Lower leg skin (tissue), 3 donors: Measurements from ENCODE around the gene CEP295NL.

Source experiments
- CTCF ChIP-seq, 3 donors: fragments of 450-650 bp; IDR thresholded peaks; one replicate each; pipeline ENCODE4 v1.5.1; 2016; ENCODE audit warnings: antibody characterized with exemption in 3 of 3, mild to moderate bottlenecking in 3 of 3, moderate library complexity in 2 of 3
- POLR2A ChIP-seq, 2 donors: fragments of 450-650 bp; IDR thresholded peaks; one replicate each; pipeline ENCODE4 v1.6.1; 2016 to 2017; ENCODE audit warnings: antibody characterized with exemption in 2 of 2, mild to moderate bottlenecking in 1 of 2, moderate library complexity in 1 of 2

DNA sequence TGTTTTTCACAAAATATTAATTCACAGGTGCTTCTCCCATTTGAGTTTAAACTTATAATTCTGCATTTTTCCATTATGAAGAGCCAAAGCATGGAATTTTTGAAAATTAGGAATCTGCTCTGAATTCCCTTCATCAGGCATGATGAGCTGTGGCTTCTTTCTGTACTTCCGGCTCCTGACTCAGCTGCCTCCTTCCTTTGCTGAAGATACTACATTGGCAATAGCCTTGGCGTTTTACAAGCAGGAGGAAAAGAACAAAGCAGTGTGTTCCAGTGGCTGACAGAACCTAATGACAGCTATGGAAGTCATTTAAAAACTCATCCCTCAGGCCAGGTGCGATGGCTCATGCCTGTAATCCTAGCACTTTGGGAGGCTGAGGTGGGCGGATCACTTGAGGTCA lies 44.0 kb downstream of the CEP295NL start:
- no peak for TF ChIP-seq CTCF (IDR thresholded peaks at IDR 0.05)
- no peak for TF ChIP-seq POLR2A (IDR thresholded peaks at IDR 0.05)
